Tibial nerve (tissue), 4 donors: ENCODE measurements around the gene PHF2. TPM values are rescaled to one million over a fixed set of nuclear protein-coding genes. Genes with fewer than 3 reads are reported as not detected.

Experiments used
- DNase-seq, 2 donors: peaks; one replicate each; pipeline ENCODE4 v3.0.0-alpha.2; 2019; ENCODE audit warnings: low spot score in 2 of 2
- H3K27ac ChIP-seq, 4 donors: fragments of 200-600 bp; sonication (generic) in 3 of 4; one replicate each; pipeline ENCODE4 v1.5.1; 2017 to 2019; ENCODE audit warnings: mild to moderate bottlenecking in 1 of 4
- H3K27me3 ChIP-seq, 2 donors: fragments of 200-600 bp; sonication (generic) in 1 of 2; one replicate each; pipeline versions ENCODE4 v1.5.1 to v1.6.0; 2017 to 2019
- H3K36me3 ChIP-seq, 3 donors: fragments of 200-600 bp; sonication (generic); one replicate each; pipeline ENCODE4 v1.5.1; 2018 to 2019
- H3K4me1 ChIP-seq, 4 donors: fragments of 200-600 bp; sonication (generic) in 3 of 4; one replicate each; pipeline ENCODE4 v1.5.1; 2017 to 2019
- H3K4me3 ChIP-seq, 4 donors: fragments of 200-600 bp; sonication (generic) in 3 of 4; one replicate each; pipeline ENCODE4 v1.5.1; 2017 to 2019; ENCODE audit warnings: mild to moderate bottlenecking in 1 of 4, moderate library complexity in 1 of 4
- H3K9me3 ChIP-seq, 4 donors: fragments of 200-600 bp; sonication (generic) in 3 of 4; one replicate each; pipeline ENCODE4 v1.5.1; 2017 to 2019
- EP300 ChIP-seq, 2 donors: sonication (generic); formaldehyde crosslinking; IDR thresholded peaks; one replicate each; pipeline ENCODE4 v1.6.1; 2017; ENCODE audit warnings: antibody characterized with exemption in 2 of 2, mild to moderate bottlenecking in 1 of 2
- POLR2A ChIP-seq, 2 donors: fragments of 450-650 bp; IDR thresholded peaks; one replicate each; pipeline ENCODE4 v1.6.1; 2017; ENCODE audit warnings: antibody characterized with exemption in 2 of 2, mild to moderate bottlenecking in 2 of 2, moderate library complexity in 2 of 2
- WGBS, 2 donors: methylation state at CpG; one replicate each; pipeline ENCODE4 v1.1.5; 2018; 5-methylcytosine and 5-hydroxymethylcytosine counted together
- total RNA-seq, 4 donors: library from RNA; depleted of rRNA; stranded (reverse); fragments of >200 nt; gene quantifications; one replicate each; pipeline ENCODE4 v1.1.0, GENCODE V29; 2016
- TF ChIP-seq, protein P1 (sequence below), 5 experiments: fragments of 200-600 bp in 3 of 5; fragments of 450-650 bp in 2 of 5; sonication (generic) in 3 of 5; IDR thresholded peaks; one replicate each; pipeline ENCODE4 v1.5.1; 2016 to 2019; ENCODE audit warnings: antibody characterized with exemption in 5 of 5, mild to moderate bottlenecking in 3 of 5, moderate library complexity in 2 of 5

The PHF2 gene
- 10 to 100 TPM; 36.6 to 41.7 (median 38.6) TPM for total RNA-seq

GRCh38 chr9:93576258-93577077, at the start of gene PHF2:
TSS of gene PHF2 (plus strand) at chr9:93576584. CDS start at chr9:93576774, 190 bp downstream.
- 0% methylated on average over 7 to 14 of the region's 140 CpGs for WGBS, 2 donors
- H3K4me1 ChIP-seq: peaks cover 0 to 59% (median 32%) of the 10 kb centered on the region in 4 donors
- H3K9me3 ChIP-seq: no peaks in the 10 kb centered on the region
- H3K27ac ChIP-seq: peak within 1 kb of the TSS; percentile 91 to 99 (median 95)
- no peaks in the 10 kb centered on the region for H3K27me3 ChIP-seq
- no peak for DNase-seq
- no peaks in the 10 kb centered on the region for H3K36me3 ChIP-seq
- TF ChIP-seq EP300 (IDR thresholded peaks at IDR 0.05) (no peak), POLR2A (IDR thresholded peaks at IDR 0.05) (peak in 1 of 2 donors; percentile 43)
- peak within 1 kb of the TSS; percentile 75 to 88 (median 80) for H3K4me3 ChIP-seq

DNA sequence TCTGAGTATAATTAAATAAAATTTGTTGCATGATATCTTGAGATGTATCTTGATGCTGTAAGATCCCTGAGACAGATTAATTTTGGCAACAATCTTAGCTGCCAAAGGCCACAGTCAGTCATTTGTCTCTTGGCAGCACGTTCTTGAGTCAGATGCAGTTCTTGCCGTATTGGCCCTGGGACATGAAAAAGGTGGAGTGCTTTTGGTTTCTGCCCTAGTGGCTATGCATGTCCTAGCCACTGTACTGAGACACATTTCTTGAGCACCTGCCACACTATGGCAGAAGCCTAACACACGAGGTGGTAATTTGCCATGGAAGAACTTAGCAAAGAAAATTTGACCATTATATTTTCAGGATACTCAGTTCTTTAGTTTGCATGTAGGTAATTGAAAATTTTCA, 45.0 kb upstream of the PHF2 start:
- Histone ChIP-seq H3K36me3 (peaks cover 0 to 81% (median 14%) of the 10 kb centered on the region in 3 donors), H3K4me3 (no peak overlapping the region), H3K4me1 (peaks cover 0 to 22% (median 0%) of the 10 kb centered on the region in 4 donors), H3K27me3 (no peaks in the 10 kb centered on the region), H3K27ac (no peak overlapping the region), H3K9me3 (no peaks in the 10 kb centered on the region)
- DNase-seq: no peak
- TF ChIP-seq, protein P1, sequence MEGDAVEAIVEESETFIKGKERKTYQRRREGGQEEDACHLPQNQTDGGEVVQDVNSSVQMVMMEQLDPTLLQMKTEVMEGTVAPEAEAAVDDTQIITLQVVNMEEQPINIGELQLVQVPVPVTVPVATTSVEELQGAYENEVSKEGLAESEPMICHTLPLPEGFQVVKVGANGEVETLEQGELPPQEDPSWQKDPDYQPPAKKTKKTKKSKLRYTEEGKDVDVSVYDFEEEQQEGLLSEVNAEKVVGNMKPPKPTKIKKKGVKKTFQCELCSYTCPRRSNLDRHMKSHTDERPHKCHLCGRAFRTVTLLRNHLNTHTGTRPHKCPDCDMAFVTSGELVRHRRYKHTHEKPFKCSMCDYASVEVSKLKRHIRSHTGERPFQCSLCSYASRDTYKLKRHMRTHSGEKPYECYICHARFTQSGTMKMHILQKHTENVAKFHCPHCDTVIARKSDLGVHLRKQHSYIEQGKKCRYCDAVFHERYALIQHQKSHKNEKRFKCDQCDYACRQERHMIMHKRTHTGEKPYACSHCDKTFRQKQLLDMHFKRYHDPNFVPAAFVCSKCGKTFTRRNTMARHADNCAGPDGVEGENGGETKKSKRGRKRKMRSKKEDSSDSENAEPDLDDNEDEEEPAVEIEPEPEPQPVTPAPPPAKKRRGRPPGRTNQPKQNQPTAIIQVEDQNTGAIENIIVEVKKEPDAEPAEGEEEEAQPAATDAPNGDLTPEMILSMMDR (IDR thresholded peaks at IDR 0.05): no peak
- TF ChIP-seq EP300 (IDR thresholded peaks at IDR 0.05): no peak
- TF ChIP-seq POLR2A (IDR thresholded peaks at IDR 0.05): no peak
- 68 to 70% methylated on average over 3 of the region's 3 CpGs for WGBS, 2 donors

DNA sequence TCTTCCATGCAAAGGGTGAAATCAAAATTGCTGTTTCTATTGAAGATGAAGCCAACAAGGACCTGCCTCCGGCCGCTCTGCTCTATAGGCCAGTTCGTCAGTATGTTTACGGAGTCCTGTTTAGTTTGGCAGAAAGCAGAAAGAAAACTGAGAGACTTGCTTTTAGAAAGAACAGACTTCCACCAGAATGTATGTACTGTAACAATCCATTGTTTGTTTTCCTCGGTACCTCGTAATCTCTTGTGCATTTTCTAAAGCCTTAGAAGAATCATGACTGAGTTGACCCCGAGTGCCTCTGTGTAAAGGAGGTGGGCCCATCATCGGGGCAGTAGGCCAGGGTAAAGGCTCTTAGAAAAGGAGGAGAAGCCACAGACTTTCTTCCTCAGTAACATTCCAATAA, 44.2 kb upstream of the PHF2 start:
- no peak overlapping the region for H3K27ac ChIP-seq
- peaks cover 0 to 22% (median 0%) of the 10 kb centered on the region in 4 donors for H3K4me1 ChIP-seq
- no peak for TF ChIP-seq EP300 (IDR thresholded peaks at IDR 0.05)
- TF ChIP-seq, protein P1 (IDR thresholded peaks at IDR 0.05): no peak
- no peaks in the 10 kb centered on the region for H3K27me3 ChIP-seq
- peaks cover 0 to 81% (median 14%) of the 10 kb centered on the region in 3 donors for H3K36me3 ChIP-seq
- WGBS, 2 donors: 23 to 32% methylated on average over 8 of the region's 8 CpGs
- no peaks in the 10 kb centered on the region for H3K9me3 ChIP-seq
- H3K4me3 ChIP-seq: no peak overlapping the region
- DNase-seq: no peak

GRCh38 chr9:93533863-93534262, 42.5 kb upstream of the PHF2 start:
- no peak overlapping the region for H3K27ac ChIP-seq
- no peak overlapping the region for H3K4me3 ChIP-seq
- H3K4me1 ChIP-seq: peaks cover 0 to 22% (median 0%) of the 10 kb centered on the region in 4 donors
- H3K9me3 ChIP-seq: no peaks in the 10 kb centered on the region
- TF ChIP-seq EP300 (IDR thresholded peaks at IDR 0.05) (no peak), POLR2A (IDR thresholded peaks at IDR 0.05) (no peak)
- TF ChIP-seq, protein P1 (IDR thresholded peaks at IDR 0.05): no peak
- peaks cover 0 to 75% (median 10%) of the 10 kb centered on the region in 3 donors for H3K36me3 ChIP-seq
- no peaks in the 10 kb centered on the region for H3K27me3 ChIP-seq
- no peak for DNase-seq
- WGBS, 2 donors: 86 to 87% methylated on average over 8 of the region's 8 CpGs

DNA sequence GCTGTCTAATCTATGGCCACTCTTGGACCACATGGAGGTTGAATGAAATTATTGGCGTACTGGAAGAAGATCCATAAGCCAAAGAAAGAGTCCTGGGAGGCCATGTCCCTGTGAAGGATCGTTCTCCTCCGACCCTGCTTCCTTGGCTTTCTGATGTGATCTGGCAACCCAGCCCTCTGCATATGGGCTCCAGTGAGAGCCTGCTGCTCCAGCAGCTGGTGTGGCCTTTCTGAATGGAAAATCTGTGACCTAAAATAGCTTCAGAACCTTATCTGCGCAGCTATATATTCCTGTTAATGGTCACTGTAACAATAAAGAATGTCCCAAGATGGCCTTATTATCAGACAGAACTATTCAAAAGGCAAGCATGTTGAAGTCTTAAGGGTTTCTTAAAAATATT, 40.2 kb upstream of the PHF2 start:
- Histone ChIP-seq H3K4me1 (peaks cover 0 to 18% (median 0%) of the 10 kb centered on the region in 4 donors), H3K9me3 (no peaks in the 10 kb centered on the region), H3K4me3 (no peak overlapping the region), H3K36me3 (peaks cover 0 to 75% (median 10%) of the 10 kb centered on the region in 3 donors), H3K27ac (no peak overlapping the region), H3K27me3 (no peaks in the 10 kb centered on the region)
- 90 to 95% methylated on average over 4 of the region's 4 CpGs for WGBS, 2 donors
- DNase-seq: no peak
- no peak for TF ChIP-seq EP300 (IDR thresholded peaks at IDR 0.05)
- TF ChIP-seq POLR2A (IDR thresholded peaks at IDR 0.05): no peak
- TF ChIP-seq, protein P1 (IDR thresholded peaks at IDR 0.05): no peak
